ENCODE results near the gene MAN1B1. TPM values are rescaled to one million over a fixed set of nuclear protein-coding genes. Genes with fewer than 3 reads are reported as not detected.

MAN1B1 gene
- total RNA-seq, 1 donor from 2014 or later: 41.9 TPM

- no peaks in the 10 kb centered on the region for H3K27me3 ChIP-seq (ENCODE audit: low read depth)
- DNase-seq (no peak), ATAC-seq (no peak)
- intact Hi-C loops (cut with DNase I): no loop called here
- H3K9me3 ChIP-seq: no peaks in the 10 kb centered on the region
- no peak overlapping the region for H3K4me3 ChIP-seq
- peaks cover 5% of the 10 kb centered on the region for H3K4me1 ChIP-seq
- H3K27ac ChIP-seq: no peak overlapping the region
- peaks cover 92% of the 10 kb centered on the region for H3K36me3 ChIP-seq
- TF ChIP-seq CTCF (IDR thresholded peaks at IDR 0.05): no peak
These were observed 21.9 kb downstream of the MAN1B1 start for GRCh38 chr9:137108608-137109249.

- peaks cover 6% of the 10 kb centered on the region for H3K4me1 ChIP-seq
- intact Hi-C loops (cut with DNase I): no loop called here
- H3K27me3 ChIP-seq (ENCODE audit: low read depth): no peaks in the 10 kb centered on the region
- H3K36me3 ChIP-seq: peaks cover 85% of the 10 kb centered on the region
- H3K4me3 ChIP-seq: no peak overlapping the region
- no peak overlapping the region for H3K27ac ChIP-seq
- no peak for TF ChIP-seq CTCF (IDR thresholded peaks at IDR 0.05)
- no peaks in the 10 kb centered on the region for H3K9me3 ChIP-seq
- DNase-seq (no peak), ATAC-seq (no peak)
These were observed 22.7 kb downstream of the MAN1B1 start for GRCh38 chr9:137109250-137110146.

- Histone ChIP-seq H3K4me1 (peaks cover 12% of the 10 kb centered on the region), H3K9me3 (no peaks in the 10 kb centered on the region), H3K4me3 (no peak overlapping the region), H3K27me3 (ENCODE audit: low read depth) (no peaks in the 10 kb centered on the region), H3K36me3 (peaks cover 76% of the 10 kb centered on the region), H3K27ac (no peak overlapping the region)
- ATAC-seq (no peak), DNase-seq (no peak)
- intact Hi-C loops (cut with DNase I): no loop called here
- TF ChIP-seq CTCF (IDR thresholded peaks at IDR 0.05): no peak
These were observed 23.5 kb downstream of the MAN1B1 start for GRCh38 chr9:137110147-137110910.

- no peak for TF ChIP-seq CTCF (IDR thresholded peaks at IDR 0.05)
- Histone ChIP-seq H3K27me3 (ENCODE audit: low read depth) (no peaks in the 10 kb centered on the region), H3K4me3 (no peak overlapping the region), H3K9me3 (no peaks in the 10 kb centered on the region), H3K4me1 (peaks cover 14% of the 10 kb centered on the region), H3K36me3 (peaks cover 68% of the 10 kb centered on the region), H3K27ac (no peak overlapping the region)
- intact Hi-C loops (cut with DNase I): no loop called here
- DNase-seq: no peak
- no peak for ATAC-seq
These were observed 24.4 kb downstream of the MAN1B1 start for GRCh38 chr9:137110911-137111787.
